Lung (tissue), 12 donors: ENCODE data around the gene NPBWR2. TPM values are rescaled to one million over a fixed set of nuclear protein-coding genes. Genes with fewer than 3 reads are reported as not detected.

ENCODE experiments used
- ATAC-seq: fragments of 200-7000 bp; cut with Tn5 transposase; one replicate; pipeline ENCODE4 v1.9.1; 2020; ENCODE audit warnings: moderate number of reproducible peaks; ENCODE audit not compliant: insufficient read depth, low FRiP score
- DNase-seq, 3 donors: peaks; one replicate each; pipeline ENCODE4 v3.0.0-alpha.2; 2013 to 2017
- H3K27ac ChIP-seq, 2 donors: one replicate each; pipeline ENCODE4 v1.5.1; 2013; ENCODE audit warnings: mild to moderate bottlenecking in 2 of 2, moderate library complexity in 2 of 2, control low read depth in 1 of 2, inconsistent platforms in 1 of 2, low read depth in 1 of 2, low read length in 1 of 2
- H3K27me3 ChIP-seq, 3 donors: one replicate each; pipeline ENCODE4 v1.5.1; 2013; ENCODE audit warnings: low read length in 2 of 3; ENCODE audit not compliant: control insufficient read depth in 3 of 3, insufficient read depth in 3 of 3
- H3K36me3 ChIP-seq, 4 donors: one replicate each; pipeline ENCODE4 v1.5.1; 2013; ENCODE audit warnings: low read length in 4 of 4, mild to moderate bottlenecking in 1 of 4, moderate library complexity in 1 of 4; ENCODE audit not compliant: control insufficient read depth in 4 of 4, insufficient read depth in 4 of 4
- H3K4me1 ChIP-seq, 5 donors: one replicate each; pipeline ENCODE4 v1.5.1; 2013; ENCODE audit warnings: low read length in 5 of 5, mild to moderate bottlenecking in 2 of 5, moderate library complexity in 1 of 5; ENCODE audit not compliant: control insufficient read depth in 5 of 5, insufficient read depth in 5 of 5
- H3K4me3 ChIP-seq: one replicate; pipeline ENCODE4 v1.5.1; 2013; ENCODE audit warnings: mild to moderate bottlenecking, control low read depth, moderate library complexity
- H3K9ac ChIP-seq, 2 donors: one replicate each; pipeline ENCODE4 v1.5.1; 2013; ENCODE audit warnings: low read length in 2 of 2, control low read depth in 1 of 2; ENCODE audit not compliant: insufficient read depth in 1 of 2
- H3K9me3 ChIP-seq, 4 donors: one replicate each; pipeline ENCODE4 v1.5.1; 2013; ENCODE audit warnings: low read length in 3 of 4, mild to moderate bottlenecking in 1 of 4, moderate library complexity in 1 of 4; ENCODE audit not compliant: control insufficient read depth in 4 of 4, insufficient read depth in 3 of 4
- WGBS, 2 donors: extraction: QIAGEN DNeasy Blood & Tissue Kit; methylation state at CpG; one replicate each; pipeline ENCODE4 v1.1.7; 2013; 5-methylcytosine and 5-hydroxymethylcytosine counted together
- polyA plus RNA-seq, 2 donors: library from polyadenylated mRNA; stranded (reverse); fragments of 200-250 nt; gene quantifications; one replicate each; pipeline ENCODE4 v1.2.1, GENCODE V29; 2013
- total RNA-seq, 2 donors: library from RNA; depleted of rRNA in 1 of 2; stranded (reverse); fragments of >200 nt in 1 of 2; gene quantifications; one replicate each; pipeline ENCODE4 v1.2.1, GENCODE V29; 2014 to 2021
- TF ChIP-seq, protein P1 (sequence below): IDR thresholded peaks from 2 replicates; pipeline ENCODE4 v1.5.1; 2012; ENCODE audit warnings: mild to moderate bottlenecking; ENCODE audit errors: control extremely low read depth, extremely low read depth
- donor health status: control.
- donor health status: control.
- donor health status: Bipolar disorder and iron deficiency.
- donor health status: healthy.
- donor health status: DM: yes; HTN: yes; CAD: no.

NPBWR2 gene
- total and polyA plus RNA-seq, 4 donors = not detected

- no peaks in the 10 kb centered on the region for H3K36me3 ChIP-seq
- no peaks in the 10 kb centered on the region for H3K4me1 ChIP-seq
- ATAC-seq = no peak
- no peak overlapping the region for H3K27ac ChIP-seq
- no peak for DNase-seq
- peaks cover 0 to 3% (median 2%) of the 10 kb centered on the region in 3 donors for H3K27me3 ChIP-seq
- no peak overlapping the region for H3K9ac ChIP-seq
- no peak overlapping the region for H3K4me3 ChIP-seq
- WGBS, 2 donors = 94 to 98% methylated on average over 8 of the region's 8 CpGs
- TF ChIP-seq, protein P1, sequence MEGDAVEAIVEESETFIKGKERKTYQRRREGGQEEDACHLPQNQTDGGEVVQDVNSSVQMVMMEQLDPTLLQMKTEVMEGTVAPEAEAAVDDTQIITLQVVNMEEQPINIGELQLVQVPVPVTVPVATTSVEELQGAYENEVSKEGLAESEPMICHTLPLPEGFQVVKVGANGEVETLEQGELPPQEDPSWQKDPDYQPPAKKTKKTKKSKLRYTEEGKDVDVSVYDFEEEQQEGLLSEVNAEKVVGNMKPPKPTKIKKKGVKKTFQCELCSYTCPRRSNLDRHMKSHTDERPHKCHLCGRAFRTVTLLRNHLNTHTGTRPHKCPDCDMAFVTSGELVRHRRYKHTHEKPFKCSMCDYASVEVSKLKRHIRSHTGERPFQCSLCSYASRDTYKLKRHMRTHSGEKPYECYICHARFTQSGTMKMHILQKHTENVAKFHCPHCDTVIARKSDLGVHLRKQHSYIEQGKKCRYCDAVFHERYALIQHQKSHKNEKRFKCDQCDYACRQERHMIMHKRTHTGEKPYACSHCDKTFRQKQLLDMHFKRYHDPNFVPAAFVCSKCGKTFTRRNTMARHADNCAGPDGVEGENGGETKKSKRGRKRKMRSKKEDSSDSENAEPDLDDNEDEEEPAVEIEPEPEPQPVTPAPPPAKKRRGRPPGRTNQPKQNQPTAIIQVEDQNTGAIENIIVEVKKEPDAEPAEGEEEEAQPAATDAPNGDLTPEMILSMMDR = no peak
- H3K9me3 ChIP-seq = peaks cover 0 to 15% (median 3%) of the 10 kb centered on the region in 4 donors
These were observed 37.0 kb upstream of the NPBWR2 start for GRCh38 chr20:64144144-64144912.

DNA sequence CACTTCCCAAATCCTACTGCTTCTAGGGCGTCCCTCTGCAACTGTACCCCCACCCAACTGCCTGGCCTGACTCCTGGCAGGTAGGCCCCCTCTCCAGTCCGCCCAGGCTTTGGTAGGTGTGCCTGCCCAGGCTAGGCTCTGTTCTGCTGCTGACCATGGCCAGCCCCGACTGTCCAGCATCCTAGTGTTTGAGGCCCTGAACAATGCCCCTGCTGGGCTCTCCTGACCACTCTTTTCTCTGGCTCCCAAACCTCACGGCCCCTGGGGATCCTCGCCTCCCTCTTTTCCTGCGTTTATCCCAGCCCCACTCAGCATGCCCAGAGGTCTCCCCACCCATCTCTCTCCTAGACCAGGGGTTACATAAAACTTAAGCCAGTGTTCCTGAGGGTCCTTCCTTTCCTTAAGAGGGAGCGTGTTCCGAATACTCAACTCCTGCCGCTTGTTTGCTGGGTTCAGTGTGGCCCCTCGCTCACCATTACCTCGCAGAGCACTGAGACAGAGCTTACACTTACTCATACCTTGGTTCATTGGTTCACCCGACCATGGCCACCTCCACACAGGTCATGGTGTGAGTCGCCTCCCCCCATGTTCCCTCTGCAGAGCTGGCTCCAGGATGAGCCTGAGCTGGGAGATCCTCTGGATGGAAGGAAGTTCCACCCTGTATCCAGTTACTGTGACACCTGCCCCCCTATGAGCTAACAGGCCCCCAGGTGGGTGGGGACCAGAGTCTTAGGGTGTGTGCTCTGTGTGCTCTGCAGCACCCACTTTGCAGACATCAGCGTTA is 35.8 kb upstream of the NPBWR2 start:
- 76 to 80% methylated on average over 14 of the region's 14 CpGs for WGBS, 2 donors
- no peak overlapping the region for H3K4me3 ChIP-seq
- peaks cover 0 to 15% (median 3%) of the 10 kb centered on the region in 4 donors for H3K9me3 ChIP-seq
- no peak overlapping the region for H3K9ac ChIP-seq
- H3K36me3 ChIP-seq = no peaks in the 10 kb centered on the region
- DNase-seq (no peak), ATAC-seq (no peak)
- H3K27me3 ChIP-seq = peaks cover 0 to 3% (median 2%) of the 10 kb centered on the region in 3 donors
- H3K4me1 ChIP-seq = no peaks in the 10 kb centered on the region
- no peak overlapping the region for H3K27ac ChIP-seq
- TF ChIP-seq, protein P1 = no peak

DNA sequence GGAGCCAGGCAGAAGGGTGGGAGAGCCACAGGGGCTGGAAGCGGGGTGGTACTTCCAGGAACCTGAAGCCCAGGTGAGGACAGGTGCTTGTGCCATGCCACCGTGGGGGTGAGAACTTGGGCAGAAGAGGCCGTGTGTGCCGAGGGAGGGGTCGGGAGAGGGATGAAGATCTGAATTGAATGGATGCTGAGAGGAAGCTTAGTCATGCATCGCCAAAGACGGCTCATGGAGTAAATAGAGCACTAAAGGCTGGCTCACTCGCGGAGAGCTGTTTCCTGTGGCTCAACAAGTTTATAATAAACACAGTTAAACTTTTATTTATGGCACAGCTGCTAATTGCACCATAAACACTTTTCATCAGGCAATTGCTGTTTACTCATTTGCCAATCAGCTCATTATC is 35.2 kb upstream of the NPBWR2 start:
- H3K9ac ChIP-seq = no peak overlapping the region
- no peaks in the 10 kb centered on the region for H3K36me3 ChIP-seq
- H3K9me3 ChIP-seq = peaks cover 0 to 15% (median 3%) of the 10 kb centered on the region in 4 donors
- 26 to 32% methylated on average over 9 of the region's 9 CpGs for WGBS, 2 donors
- DNase-seq (no peak), ATAC-seq (no peak)
- H3K27ac ChIP-seq = no peak overlapping the region
- H3K27me3 ChIP-seq = peaks cover 0 to 3% (median 2%) of the 10 kb centered on the region in 3 donors
- TF ChIP-seq, protein P1 = no peak
- no peak overlapping the region for H3K4me3 ChIP-seq
- H3K4me1 ChIP-seq = no peaks in the 10 kb centered on the region
